NCI-H2196 treated with DMSO at 0.1 percent for 48 hours (cell line): Measurements from ENCODE around the gene UGT2B28.
"Not testable (repeated sequence)": the region's sequence is repeated elsewhere in the genome, so short reads cannot be mapped to it uniquely, and the experiment has no call there.

Experiments used
- DNase-seq: peaks from one replicate; lab custom pipeline; 2025; ENCODE audit not compliant: unreplicated experiment; lab: John Stamatoyannopoulos, UW

UGT2B28 gene

DNA sequence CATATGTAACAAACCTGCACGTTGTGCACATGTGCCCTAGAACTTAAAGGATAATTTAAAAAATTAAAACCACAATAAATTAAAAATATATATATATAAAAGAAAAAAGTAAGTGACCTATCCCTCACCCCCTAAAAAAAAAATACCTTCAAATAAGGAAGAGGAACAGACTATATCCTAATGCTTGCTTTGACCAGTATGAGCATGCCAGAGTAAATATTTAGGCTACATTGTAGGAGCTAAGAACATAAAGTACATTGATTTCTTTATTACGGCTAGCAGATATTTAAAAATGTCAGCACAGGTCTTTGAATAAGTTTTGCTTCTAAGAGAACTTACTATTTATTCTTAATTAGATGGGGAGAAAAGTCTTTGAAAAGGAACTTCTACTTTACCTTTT, 62.8 kb downstream of the UGT2B28 start:
- DNase-seq, result not testable (repeated sequence)

DNA sequence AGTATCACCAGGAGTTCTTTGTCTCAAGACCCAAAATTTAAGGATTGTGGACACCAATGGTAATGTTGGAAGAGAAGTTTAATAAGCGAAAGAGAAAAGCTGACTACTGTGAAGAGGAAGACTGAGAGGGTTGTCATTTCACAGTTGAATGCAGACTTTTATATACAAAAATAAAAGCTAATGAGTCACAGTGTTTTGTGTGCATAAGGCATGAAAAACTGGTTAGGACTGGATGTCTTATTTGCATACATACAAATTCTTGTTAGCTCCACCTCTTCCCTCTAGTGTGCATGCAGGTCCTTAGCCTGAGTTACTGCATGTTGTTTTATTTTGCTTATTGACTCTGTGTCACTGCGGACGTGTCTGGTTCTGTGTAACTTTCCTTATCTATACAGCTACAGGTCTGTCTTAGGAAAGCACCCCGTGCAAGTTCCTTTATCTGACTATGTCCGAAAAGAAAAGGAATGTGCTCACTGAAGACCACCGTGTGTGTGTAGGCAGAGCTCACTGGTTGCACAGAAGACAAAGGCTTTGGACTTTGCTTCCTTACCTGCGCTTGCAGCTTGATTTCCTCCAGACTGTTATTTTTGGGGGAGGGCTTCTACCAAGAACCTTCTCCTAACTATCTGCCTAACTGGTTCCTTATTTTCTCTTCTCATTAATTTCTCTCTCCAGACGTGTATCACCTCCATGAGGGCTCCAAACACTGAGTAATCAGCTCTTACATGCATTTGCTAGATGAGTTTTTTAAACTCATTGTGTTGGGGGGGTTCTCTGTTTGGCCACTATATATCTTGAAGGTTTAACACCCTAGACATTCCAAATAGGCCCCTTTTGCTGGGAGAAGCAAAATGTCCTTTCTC, 63.5 kb downstream of the UGT2B28 start:
- DNase-seq, result not testable (repeated sequence)
